Pancreas (tissue), 10 donors: Measurements from ENCODE around the gene HK3. TPM values are rescaled to one million over a fixed set of nuclear protein-coding genes. Genes with fewer than 3 reads are reported as not detected.
A peak's percentile ranks its signal among the peaks of the same experiment; 100 is the strongest.

Experiments
- ATAC-seq, 4 donors: fragments of 200-7000 bp; cut with Tn5 transposase; one replicate each; pipeline versions ENCODE4 v1.8.0 to v1.9.1; 2020; ENCODE audit warnings: mild to moderate bottlenecking in 4 of 4, moderate library complexity in 4 of 4
- DNase-seq, 6 donors: peaks; one replicate each; pipeline ENCODE4 v3.0.0-alpha.2; 2020
- FAIRE-seq: peaks from 2 replicates; lab custom pipeline; 2012; peaks lifted over from hg19 to GRCh38; lab: Jason Lieb, UNC
- H3K27ac ChIP-seq, 4 donors: fragments of 200-600 bp; sonication (generic); 1 replicate in 3 of 4; 2 replicates in 1 of 4; pipeline versions ENCODE4 v1.5.0 to v1.8.0; 2020
- H3K27me3 ChIP-seq, 4 donors: fragments of 200-600 bp; one replicate each; pipeline ENCODE4 v1.8.0; 2021
- H3K36me3 ChIP-seq, 3 donors: fragments of 200-600 bp; sonication (generic) in 1 of 3; one replicate each; pipeline versions ENCODE4 v1.5.0 to v1.8.0; 2020 to 2021
- H3K4me1 ChIP-seq, 3 donors: fragments of 200-600 bp; one replicate each; pipeline ENCODE4 v1.8.0; 2021
- H3K4me3 ChIP-seq, 4 donors: fragments of 200-600 bp; sonication (generic) in 2 of 4; one replicate each; pipeline versions ENCODE4 v1.5.0 to v1.8.0; 2020 to 2021
- H3K9me3 ChIP-seq, 4 donors: fragments of 200-600 bp; one replicate each; pipeline ENCODE4 v1.8.0; 2021
- CTCF ChIP-seq, 4 donors: fragments of 200-600 bp; sonication (generic) in 3 of 4; IDR thresholded peaks; one replicate each; pipeline versions ENCODE4 v1.5.0 to v1.8.0; 2021; ENCODE audit warnings: antibody characterized with exemption in 4 of 4
- WGBS, 2 donors: extraction: QIAGEN DNeasy Blood & Tissue Kit; methylation state at CpG; one replicate each; pipeline ENCODE4 v1.1.7; 2013; 5-methylcytosine and 5-hydroxymethylcytosine counted together
- intact Hi-C, 3 donors: fragments of 100-400 bp; cut with DNase I; formaldehyde crosslinking; loops; one replicate each; pipeline versions ENCODE4 v1.11.1 to v1.14.2; 2022
- polyA plus RNA-seq, 2 donors: library from polyadenylated mRNA; stranded (reverse); fragments of 200-250 nt; gene quantifications; one replicate each; pipeline ENCODE4 v1.2.3, GENCODE V29; 2013
- total RNA-seq, 6 donors: library from RNA; stranded (reverse); fragmentation: NEBNext Ultra II Directional in 4 of 6; extraction: Animal tissue kit (Norgen Biotek cat#: 25700) in 4 of 6; gene quantifications; one replicate each; pipeline versions ENCODE4 v1.2.1 to v1.2.4, GENCODE V29; 2021 to 2023
- donor health status: healthy with polysubstance abuse.
- donor health status: DM: no; HTN: no; CAD: no; lungs with moderate emphysema.
- donor health status: DM: no; HTN: no; CAD: no.
- donor health status: control.
- donor health status: control.
- donor health status: Bipolar disorder and iron deficiency.
- donor health status: DM: yes; HTN: yes; CAD: no.
- donor health status: DM: no; HTN: no; CAD: no.
- donor health status: DM: no; HTN: no; CAD: no.
- donor health status: DM: yes; HTN: yes; CAD: no.

HK3 gene
- total and polyA plus RNA-seq, 8 donors = 0.24 to 6.6 (median 3.3) TPM

- no peak overlapping the region for H3K27ac ChIP-seq
- H3K4me1 ChIP-seq = no peaks in the 10 kb centered on the region
- H3K27me3 ChIP-seq = no peaks in the 10 kb centered on the region
- no peak for DNase-seq
- no peak for ATAC-seq
- intact Hi-C loops = no loop called here
- FAIRE-seq = no peak
- H3K9me3 ChIP-seq = no peaks in the 10 kb centered on the region
- no peak for TF ChIP-seq CTCF (IDR thresholded peaks at IDR 0.05)
- WGBS, 2 donors = 79 to 82% methylated on average over 20 of the region's 20 CpGs
- H3K36me3 ChIP-seq = no peaks in the 10 kb centered on the region
- no peak overlapping the region for H3K4me3 ChIP-seq
Observed at GRCh38 chr5:176868731-176869130, 30.4 kb downstream of the HK3 start.

DNA sequence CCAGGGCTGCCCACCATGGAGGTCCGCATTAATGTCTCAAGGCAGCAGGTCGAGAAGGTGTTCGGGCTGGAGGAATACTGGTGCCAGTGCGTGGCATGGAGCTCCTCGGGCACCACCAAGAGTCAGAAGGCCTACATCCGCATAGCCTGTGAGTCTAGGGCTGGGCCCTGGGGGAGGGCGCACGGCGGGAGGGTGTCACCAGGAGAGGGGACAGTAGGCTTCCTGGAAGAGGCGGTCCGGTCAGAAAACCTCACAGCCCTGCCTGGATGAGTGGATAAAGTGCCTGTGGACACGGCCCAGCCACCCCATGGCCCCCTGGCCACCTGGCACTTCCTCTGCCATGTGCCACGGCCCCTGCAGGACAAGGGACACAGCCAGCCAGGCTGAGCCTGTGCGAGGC, 31.0 kb downstream of the HK3 start:
- no peaks in the 10 kb centered on the region for H3K27me3 ChIP-seq
- no peak overlapping the region for H3K27ac ChIP-seq
- H3K9me3 ChIP-seq = no peaks in the 10 kb centered on the region
- H3K4me3 ChIP-seq = no peak overlapping the region
- WGBS, 2 donors = 61 to 69% methylated on average over 14 of the region's 14 CpGs
- TF ChIP-seq CTCF (IDR thresholded peaks at IDR 0.05) = no peak
- intact Hi-C loops = no loop called here
- FAIRE-seq (no peak), DNase-seq (no peak), ATAC-seq (no peak)
- no peaks in the 10 kb centered on the region for H3K4me1 ChIP-seq
- no peaks in the 10 kb centered on the region for H3K36me3 ChIP-seq

GRCh38 chr5:176866707-176867310, 32.3 kb downstream of the HK3 start:
- intact Hi-C loops = no loop called here
- Histone ChIP-seq H3K4me1 (no peaks in the 10 kb centered on the region), H3K9me3 (no peaks in the 10 kb centered on the region), H3K27me3 (no peaks in the 10 kb centered on the region), H3K36me3 (no peaks in the 10 kb centered on the region), H3K27ac (no peak overlapping the region), H3K4me3 (no peak overlapping the region)
- no peak for TF ChIP-seq CTCF (IDR thresholded peaks at IDR 0.05)
- DNase-seq (no peak), FAIRE-seq (no peak), ATAC-seq (no peak)
- whole genome bisulfite sequencing, 2 donors = 17 to 23% methylated on average over 16 of the region's 16 CpGs

- FAIRE-seq (no peak), DNase-seq (peak in 1 of 6 donors; percentile 27), ATAC-seq (no peak)
- H3K9me3 ChIP-seq = no peaks in the 10 kb centered on the region
- H3K4me1 ChIP-seq = no peaks in the 10 kb centered on the region
- H3K27ac ChIP-seq = no peak overlapping the region
- no peak for TF ChIP-seq CTCF (IDR thresholded peaks at IDR 0.05)
- 64% methylated on average over 7 of the region's 7 CpGs for WGBS, 2 donors
- H3K4me3 ChIP-seq = no peak overlapping the region
- H3K27me3 ChIP-seq = no peaks in the 10 kb centered on the region
- intact Hi-C loops = no loop called here
- H3K36me3 ChIP-seq = no peaks in the 10 kb centered on the region
Observed at GRCh38 chr5:176865964-176866363, 33.2 kb downstream of the HK3 start.

DNA sequence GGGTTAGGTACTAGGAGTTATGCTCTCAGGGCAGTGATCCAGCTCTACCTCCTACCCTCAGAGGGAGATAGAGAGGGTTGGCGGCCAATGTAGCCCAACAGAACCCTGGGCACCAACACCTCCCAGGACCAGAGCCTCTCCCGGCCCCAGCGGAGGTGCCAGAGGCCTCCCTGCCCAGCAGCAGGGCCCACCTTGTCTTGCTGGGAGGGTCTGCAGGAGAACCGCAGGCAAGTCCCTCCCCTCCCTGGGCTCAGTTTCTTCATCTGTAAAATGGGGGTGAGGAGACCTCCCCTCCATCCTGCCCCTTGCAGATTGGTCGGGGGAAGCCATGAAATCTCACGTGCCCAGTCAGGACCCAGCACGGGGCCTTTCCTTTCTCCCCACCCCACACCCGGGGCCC, 34.4 kb downstream of the HK3 start:
- Histone ChIP-seq H3K9me3 (no peaks in the 10 kb centered on the region), H3K36me3 (no peaks in the 10 kb centered on the region), H3K27me3 (no peaks in the 10 kb centered on the region), H3K4me1 (no peaks in the 10 kb centered on the region), H3K4me3 (no peak overlapping the region), H3K27ac (no peak overlapping the region)
- 74 to 84% methylated on average over 8 of the region's 8 CpGs for WGBS, 2 donors
- intact Hi-C loops = no loop called here
- no peak for FAIRE-seq
- no peak for ATAC-seq
- TF ChIP-seq CTCF (IDR thresholded peaks at IDR 0.05) = no peak
- DNase-seq = peak in 1 of 6 donors; percentile 32
